HepG2 (cell line): Measurements from ENCODE around the gene FGFR1OP2. TPM values are rescaled to one million over a fixed set of nuclear protein-coding genes. Genes with fewer than 3 reads are reported as not detected.

Source experiments
- ATAC-seq: fragments of 200-7000 bp; cut with Tn5 transposase; 3 replicates; pipeline ENCODE4 v1.9.1; 2020; ENCODE audit warnings: mild to moderate bottlenecking, moderate library complexity
- BruUV-seq: library from RNA; stranded (reverse); fragments of 400-500 nt; replicated peaks from 2 replicates; lab custom pipeline; 2021; lab: Mats Ljungman, UMichigan
- CTCF ChIA-PET: fragments of 300-600 bp; formaldehyde crosslinking; extraction: SDS; loops from one replicate; lab custom pipeline; 2021; ENCODE audit warnings: low total read pairs, inconsistent platforms, low intra/inter-chr PET ratio; lab: Yijun Ruan, JAX
- POLR2A ChIA-PET: fragments of 350-600 bp; sonication (Branson Sonifier 250); formaldehyde crosslinking; loops from one replicate; lab custom pipeline; 2020; ENCODE audit warnings: antibody characterized with exemption, inconsistent platforms; lab: Yijun Ruan, JAX
- DNase-seq: peaks from one replicate; pipeline ENCODE4 v3.0.0-alpha.2; 2015; ENCODE audit warnings: low spot score
- FAIRE-seq: peaks from 3 replicates; lab custom pipeline; 2011; peaks lifted over from hg19 to GRCh38; lab: Jason Lieb, UNC
- H2AFZ ChIP-seq: one replicate; pipeline ENCODE4 v1.6.1; 2011; ENCODE audit warnings: low read length, inconsistent platforms
- H3K27ac ChIP-seq: fragments of 300-600 bp; 3 replicates; pipeline ENCODE4 v1.8.0; 2011; ENCODE audit warnings: mixed run types, mild to moderate bottlenecking, mixed read lengths, low read length, inconsistent platforms; ENCODE audit not compliant: insufficient read depth; ENCODE audit errors: extremely low read length
- H3K27me3 ChIP-seq, 2 experiments: fragments of 200-600 bp in 1 of 2; 2 replicates in 1 of 2; 3 replicates in 1 of 2; pipeline versions ENCODE4 v1.6.0 to v1.8.0; 2011; ENCODE audit warnings: low read length in 2 of 2, mild to moderate bottlenecking in 2 of 2, moderate library complexity in 2 of 2, inconsistent platforms in 1 of 2; ENCODE audit not compliant: insufficient read depth in 2 of 2, control insufficient read depth in 1 of 2
- H3K36me3 ChIP-seq, 2 experiments: fragments of 200-600 bp in 1 of 2; replicated peaks in 1 of 2; 2 replicates in 1 of 2; 3 replicates in 1 of 2; pipeline versions ENCODE4 v1.5.1 to v1.8.0; 2011; ENCODE audit warnings: low read length in 2 of 2, inconsistent platforms in 1 of 2; ENCODE audit not compliant: insufficient read depth in 2 of 2, control insufficient read depth in 1 of 2
- H3K4me1 ChIP-seq: 2 replicates; pipeline ENCODE4 v1.5.1; 2012; ENCODE audit warnings: low read length, inconsistent platforms; ENCODE audit not compliant: insufficient read depth
- H3K4me2 ChIP-seq: 2 replicates; pipeline ENCODE4 v1.6.0; 2011; ENCODE audit warnings: low read depth, low read length, inconsistent platforms
- H3K4me3 ChIP-seq, 3 experiments: fragments of 200-600 bp in 1 of 3; sonication (generic), shearing (Covaris generic) in 1 of 3; replicated peaks in 1 of 3; 2 replicates each; pipeline ENCODE4 v1.5.1; 2011 to 2016; ENCODE audit warnings: low read length in 3 of 3, inconsistent platforms in 2 of 3, low read depth in 2 of 3, mild to moderate bottlenecking in 2 of 3, control low read depth in 1 of 3, mixed read lengths in 1 of 3; ENCODE audit not compliant: insufficient read depth in 1 of 3
- H3K79me2 ChIP-seq: one replicate; pipeline ENCODE4 v1.6.1; 2011; ENCODE audit warnings: low read length, inconsistent platforms; ENCODE audit not compliant: insufficient read depth
- H3K9ac ChIP-seq: 2 replicates; pipeline ENCODE4 v1.6.0; 2011; ENCODE audit warnings: mild to moderate bottlenecking, low read depth, low read length, inconsistent platforms; ENCODE audit not compliant: insufficient read depth
- H3K9me3 ChIP-seq: 2 replicates; pipeline ENCODE4 v1.5.1; 2012; ENCODE audit warnings: mild to moderate bottlenecking, low read length
- H4K20me1 ChIP-seq: 2 replicates; pipeline ENCODE4 v1.6.0; 2011; ENCODE audit warnings: inconsistent platforms, mild to moderate bottlenecking, low read length, moderate library complexity; ENCODE audit not compliant: insufficient read depth
- ATF7 ChIP-seq, 2 experiments: fragments of 450-650 bp in 1 of 2; sonication (generic) in 1 of 2; formaldehyde crosslinking in 1 of 2; IDR thresholded peaks; 2 replicates each; pipeline versions ENCODE4 v1.4.0 to v1.6.1; 2016 to 2020; ENCODE audit warnings: antibody characterized with exemption in 1 of 2, mild to moderate bottlenecking in 1 of 2, missing genetic modification reagents in 1 of 2
- FOXK2 ChIP-seq: fragments of 450-650 bp; IDR thresholded peaks from 2 replicates; pipeline ENCODE4 v1.6.1; 2016
- TBL1XR1 ChIP-seq: fragments of 150-350 bp; IDR thresholded peaks from 2 replicates; pipeline ENCODE4 v1.6.1; 2014; ENCODE audit warnings: borderline replicate concordance, low read length; ENCODE audit not compliant: partially characterized antibody
- WIZ ChIP-seq: sonication (generic); formaldehyde crosslinking; IDR thresholded peaks from 2 replicates; pipeline ENCODE4 v1.5.1; 2020; ENCODE audit warnings: mild to moderate bottlenecking, missing genetic modification reagents
- ZMYM3 ChIP-seq: sonication (generic); formaldehyde crosslinking; IDR thresholded peaks from 2 replicates; pipeline ENCODE4 v1.5.1; 2020; ENCODE audit warnings: mild to moderate bottlenecking, missing genetic modification reagents
- WGBS: methylation state at CpG from one replicate; pipeline ENCODE4 v1.1.6; 2017; ENCODE audit warnings: low lambda C conversion rate; 5-methylcytosine and 5-hydroxymethylcytosine counted together
- in situ Hi-C: cut with HindIII; loops from 2 replicates; pipeline ENCODE4 v1.10.0; 2017; ENCODE audit warnings: low pct_unique_long_range_greater_than_20kb; ENCODE audit not compliant: extremely low pct_ligation_motif_present
- intact Hi-C: fragments of 100-400 bp; cut with micrococcal nuclease; formaldehyde crosslinking; loops from one replicate; pipeline ENCODE4 v1.10.0; 2022; ENCODE audit not compliant: unreplicated experiment
- polyA plus RNA-seq, 8 experiments: library from polyadenylated mRNA; depleted of rRNA in 3 of 8; stranded (reverse) in 7 of 8; unstranded in 1 of 8; fragments of >200 nt; fragmentation: Illumina TruSeq in 4 of 8; extraction: Trizol in 4 of 8; gene quantifications; 2 replicates each; pipeline versions ENCODE4 v1.2.1 to v1.2.3, GENCODE V29; 2011 to 2016; ENCODE audit warnings: low read depth in 4 of 8, missing spikeins in 1 of 8, mixed read lengths in 1 of 8; ENCODE audit not compliant: insufficient read depth in 1 of 8
- total RNA-seq, 5 experiments: library from RNA; depleted of rRNA; stranded (reverse); fragments of >200 nt; fragmentation: Illumina TruSeq; extraction: Trizol; gene quantifications; 2 replicates each; pipeline ENCODE4 v1.2.3, GENCODE V29; 2016; ENCODE audit warnings: low read depth in 1 of 5
- TF ChIP-seq, protein P1 (sequence below), 2 experiments: sonication (generic) in 1 of 2; formaldehyde crosslinking in 1 of 2; IDR thresholded peaks; 2 replicates each; pipeline versions ENCODE4 v1.4.0 to v1.6.1; 2016 to 2020; ENCODE audit warnings: borderline replicate concordance in 1 of 2, low read depth in 1 of 2, mild to moderate bottlenecking in 1 of 2, missing genetic modification reagents in 1 of 2
- TF ChIP-seq, protein P2 (sequence below): sonication (generic); formaldehyde crosslinking; IDR thresholded peaks from 2 replicates; pipeline ENCODE4 v1.5.0; 2020; ENCODE audit warnings: missing genetic modification reagents

FGFR1OP2 gene
- total and polyA plus RNA-seq, 2 of the 13 experiments (the other 11 are each of a cell fraction or from before 2014, with no cell fraction given), result 18.3 to 38.1 TPM

DNA sequence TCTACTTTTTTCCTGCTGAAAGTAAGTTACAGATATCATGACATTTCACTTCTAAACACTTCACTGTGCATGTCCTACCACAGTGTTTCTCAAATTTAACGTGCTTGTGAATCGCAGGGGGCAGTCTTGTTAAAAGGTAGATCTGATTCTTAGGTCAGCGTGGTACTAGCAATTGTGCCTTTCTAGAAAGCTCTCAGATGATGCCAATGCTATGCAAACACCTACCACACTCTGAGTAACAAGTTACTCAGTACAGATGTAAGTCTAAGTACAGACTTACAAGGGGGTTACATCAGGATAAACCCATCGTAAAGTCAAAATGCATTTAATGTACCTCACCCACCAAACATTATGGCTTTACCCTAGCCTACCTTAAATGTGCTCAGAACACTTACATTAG lies 53.6 kb downstream of the FGFR1OP2 start (continued):
- TF ChIP-seq, protein P1, sequence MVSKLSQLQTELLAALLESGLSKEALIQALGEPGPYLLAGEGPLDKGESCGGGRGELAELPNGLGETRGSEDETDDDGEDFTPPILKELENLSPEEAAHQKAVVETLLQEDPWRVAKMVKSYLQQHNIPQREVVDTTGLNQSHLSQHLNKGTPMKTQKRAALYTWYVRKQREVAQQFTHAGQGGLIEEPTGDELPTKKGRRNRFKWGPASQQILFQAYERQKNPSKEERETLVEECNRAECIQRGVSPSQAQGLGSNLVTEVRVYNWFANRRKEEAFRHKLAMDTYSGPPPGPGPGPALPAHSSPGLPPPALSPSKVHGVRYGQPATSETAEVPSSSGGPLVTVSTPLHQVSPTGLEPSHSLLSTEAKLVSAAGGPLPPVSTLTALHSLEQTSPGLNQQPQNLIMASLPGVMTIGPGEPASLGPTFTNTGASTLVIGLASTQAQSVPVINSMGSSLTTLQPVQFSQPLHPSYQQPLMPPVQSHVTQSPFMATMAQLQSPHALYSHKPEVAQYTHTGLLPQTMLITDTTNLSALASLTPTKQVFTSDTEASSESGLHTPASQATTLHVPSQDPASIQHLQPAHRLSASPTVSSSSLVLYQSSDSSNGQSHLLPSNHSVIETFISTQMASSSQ (IDR thresholded peaks at IDR 0.05; ENCODE audit: low read depth), result no peak
- TF ChIP-seq, protein P1 (CRISPR knock-in tag; IDR thresholded peaks at IDR 0.05; ENCODE audit: borderline replicate concordance), result no peak
- TF ChIP-seq TBL1XR1, result no peak
- TF ChIP-seq WIZ (CRISPR knock-in tag), result no peak

DNA sequence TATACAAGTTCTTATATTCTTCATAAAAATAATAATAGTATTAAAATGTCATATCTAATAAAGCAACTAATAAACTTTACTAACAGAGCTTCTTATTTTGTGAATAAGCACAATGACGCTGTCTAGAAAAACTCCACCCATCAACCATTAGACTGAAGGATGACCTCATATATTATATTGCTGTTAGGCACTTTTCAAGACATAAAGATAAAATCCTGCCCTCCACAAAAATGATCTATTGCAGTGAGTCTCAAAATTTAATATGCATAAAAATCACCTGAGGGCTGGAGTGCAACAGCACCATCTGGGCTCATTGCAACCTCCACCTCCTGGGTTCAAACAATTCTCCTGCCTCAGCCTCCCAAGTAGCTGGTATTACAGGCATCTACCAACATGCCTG lies 55.8 kb downstream of the FGFR1OP2 start:
- no peak for ATAC-seq
- no peak for DNase-seq
- BruUV-seq, result no TSS peak
- in situ Hi-C loops (no loop called here), intact Hi-C loops (no loop called here)
- no peaks in the 10 kb centered on the region for H3K27me3 ChIP-seq
- H3K9me3 ChIP-seq, result no peaks in the 10 kb centered on the region
- H3K4me2 ChIP-seq, result no peak overlapping the region
- H2AFZ ChIP-seq, result no peak overlapping the region
- H3K27ac ChIP-seq, result no peak overlapping the region
- no peak overlapping the region for H3K9ac ChIP-seq
- H3K36me3 ChIP-seq, result peaks cover 12 to 44% of the 10 kb centered on the region in 2 experiments
- no peak for FAIRE-seq
- 95% methylated on average over 1 of the region's 1 CpG for WGBS
- H4K20me1 ChIP-seq, result no peaks in the 10 kb centered on the region
- TF ChIP-seq, protein P2, sequence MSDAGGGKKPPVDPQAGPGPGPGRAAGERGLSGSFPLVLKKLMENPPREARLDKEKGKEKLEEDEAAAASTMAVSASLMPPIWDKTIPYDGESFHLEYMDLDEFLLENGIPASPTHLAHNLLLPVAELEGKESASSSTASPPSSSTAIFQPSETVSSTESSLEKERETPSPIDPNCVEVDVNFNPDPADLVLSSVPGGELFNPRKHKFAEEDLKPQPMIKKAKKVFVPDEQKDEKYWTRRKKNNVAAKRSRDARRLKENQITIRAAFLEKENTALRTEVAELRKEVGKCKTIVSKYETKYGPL (CRISPR knock-in tag), result no peak
- no peak for TF ChIP-seq FOXK2
- peak; percentile 33; the same call in 1 of the 2 replicates for TF ChIP-seq ATF7 (IDR thresholded peaks at IDR 0.05)
- TF ChIP-seq ATF7 (CRISPR knock-in tag; IDR thresholded peaks at IDR 0.05), result no peak
- TF ChIP-seq ZMYM3 (CRISPR knock-in tag), result no peak
- CTCF ChIA-PET, result no interaction called here
- peaks cover 21% of the 10 kb centered on the region for H3K4me1 ChIP-seq
- no peak overlapping the region for H3K4me3 ChIP-seq
- no peaks in the 10 kb centered on the region for H3K79me2 ChIP-seq
- POLR2A ChIA-PET, result no interaction called here
